Adipocyte (in vitro differentiated cells): ENCODE data around the gene SLC38A7.

ENCODE experiments used
- DNase-seq: peaks from one replicate; pipeline ENCODE4 v3.0.0-alpha.2; 2015; ENCODE audit warnings: low read depth
- H3K27me3 ChIP-seq: replicated peaks from 2 replicates; pipeline ENCODE4 v1.7.0; 2013; ENCODE audit warnings: mild to moderate bottlenecking, low read length, moderate library complexity; ENCODE audit not compliant: control insufficient read depth, insufficient read depth
- H3K36me3 ChIP-seq: 2 replicates; pipeline ENCODE4 v1.7.0; 2013; ENCODE audit warnings: low read length, mild to moderate bottlenecking, moderate library complexity; ENCODE audit not compliant: control insufficient read depth, insufficient read depth, severe bottlenecking
- H3K4me1 ChIP-seq: 2 replicates; pipeline ENCODE4 v1.7.0; 2013; ENCODE audit warnings: mild to moderate bottlenecking, low read length, moderate library complexity; ENCODE audit not compliant: control insufficient read depth, insufficient read depth
- H3K4me3 ChIP-seq: 2 replicates; pipeline ENCODE4 v1.7.0; 2013; ENCODE audit warnings: mild to moderate bottlenecking, low read length, moderate library complexity
- H3K9ac ChIP-seq: 2 replicates; pipeline ENCODE4 v1.7.0; 2013; ENCODE audit warnings: mild to moderate bottlenecking, low read length, moderate library complexity
- H3K9me3 ChIP-seq: 2 replicates; pipeline ENCODE4 v1.7.0; 2013; ENCODE audit warnings: mild to moderate bottlenecking, low read length, moderate library complexity; ENCODE audit not compliant: control insufficient read depth

The SLC38A7 gene

DNA sequence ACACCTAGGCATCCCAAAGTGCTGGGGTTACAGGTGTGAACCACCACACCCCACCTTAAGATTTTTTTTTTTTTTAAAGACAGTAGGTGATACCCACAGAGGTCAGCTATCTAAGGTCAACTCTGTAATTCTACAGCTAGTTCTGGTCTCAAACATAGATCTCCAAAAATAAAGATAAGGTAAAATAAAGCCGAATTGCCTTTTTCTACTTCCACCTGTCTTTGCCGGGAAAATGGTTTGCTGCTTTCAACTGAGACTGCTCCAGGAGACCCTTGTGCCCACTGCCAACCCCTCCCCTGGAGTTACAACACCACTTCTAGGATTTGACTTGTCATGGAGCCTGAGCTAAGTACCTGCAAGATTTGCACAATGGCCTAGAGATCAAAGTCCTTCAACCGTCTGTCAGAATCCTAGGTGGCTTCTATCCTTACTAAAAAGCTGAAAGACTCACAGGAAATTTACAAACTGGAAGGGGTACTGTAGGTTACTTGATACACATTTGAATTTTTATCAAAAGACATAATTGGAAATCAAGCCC, 50.2 kb downstream of the SLC38A7 start:
- H3K36me3 ChIP-seq = no peaks in the 10 kb centered on the region
- peaks cover 11% of the 10 kb centered on the region for H3K4me1 ChIP-seq
- no peaks in the 10 kb centered on the region for H3K27me3 ChIP-seq
- H3K9me3 ChIP-seq = no peaks in the 10 kb centered on the region
- H3K4me3 ChIP-seq = no peak overlapping the region
- no peak overlapping the region for H3K9ac ChIP-seq
- DNase-seq = no peak

- Histone ChIP-seq H3K9me3 (no peaks in the 10 kb centered on the region), H3K4me1 (peaks cover 4% of the 10 kb centered on the region), H3K9ac (peak within 1 kb of the TSS; percentile 99)
Measured at GRCh38 chr16:58629733-58630640, 54.6 kb downstream of the SLC38A7 start, which contains the start of gene CNOT1. TSS of gene CNOT1 (minus strand) at chr16:58629826. CDS start at chr16:58599337, 30,489 bp downstream.

GRCh38 chr16:58628845-58629732, 55.5 kb downstream of the SLC38A7 start:
- no peaks in the 10 kb centered on the region for H3K9me3 ChIP-seq
- H3K4me1 ChIP-seq = peaks cover 4% of the 10 kb centered on the region
- peak overlapping the region; percentile 98 for H3K4me3 ChIP-seq
- H3K36me3 ChIP-seq = peaks cover 9% of the 10 kb centered on the region
- no peaks in the 10 kb centered on the region for H3K27me3 ChIP-seq
- peak; percentile 63 for DNase-seq
- peak overlapping the region; percentile 99 for H3K9ac ChIP-seq

More at GRCh38 chr16:58629733-58630640, 54.6 kb downstream of the SLC38A7 start, which contains the start of gene CNOT1:
- peak within 1 kb of the TSS; percentile 98 for H3K4me3 ChIP-seq
- DNase-seq = peak; percentile 99
- H3K36me3 ChIP-seq = no peaks in the 10 kb centered on the region
- H3K27me3 ChIP-seq = no peaks in the 10 kb centered on the region

DNA sequence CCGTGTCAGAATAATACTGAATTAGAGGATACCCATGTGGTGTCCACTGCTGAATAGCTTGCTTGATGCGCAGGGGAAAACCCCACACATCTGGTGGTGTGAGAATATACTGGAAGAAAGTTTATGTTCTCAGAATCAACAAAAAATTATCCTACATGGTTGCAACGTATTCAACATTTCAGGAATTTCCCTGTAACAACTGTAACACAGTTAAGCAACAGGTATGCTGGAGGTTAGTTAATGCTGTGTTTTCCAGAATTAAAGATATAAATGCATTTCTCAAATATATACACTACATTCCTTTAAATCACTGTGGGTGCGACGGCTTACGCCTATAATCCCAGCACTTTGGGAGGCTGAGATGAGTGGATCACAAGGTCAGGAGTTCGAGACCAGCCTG, 60.4 kb downstream of the SLC38A7 start:
- Histone ChIP-seq H3K4me3 (no peak overlapping the region), H3K4me1 (peaks cover 4% of the 10 kb centered on the region), H3K9ac (no peak overlapping the region), H3K36me3 (peaks cover 48% of the 10 kb centered on the region), H3K9me3 (no peaks in the 10 kb centered on the region), H3K27me3 (no peaks in the 10 kb centered on the region)
- DNase-seq = no peak

GRCh38 chr16:58620396-58620795, 64.2 kb downstream of the SLC38A7 start:
- H3K4me1 ChIP-seq = peaks cover 3% of the 10 kb centered on the region
- H3K9me3 ChIP-seq = no peaks in the 10 kb centered on the region
- no peak for DNase-seq
- H3K36me3 ChIP-seq = peaks cover 75% of the 10 kb centered on the region
- H3K27me3 ChIP-seq = no peaks in the 10 kb centered on the region
- no peak overlapping the region for H3K9ac ChIP-seq
- H3K4me3 ChIP-seq = no peak overlapping the region

DNA sequence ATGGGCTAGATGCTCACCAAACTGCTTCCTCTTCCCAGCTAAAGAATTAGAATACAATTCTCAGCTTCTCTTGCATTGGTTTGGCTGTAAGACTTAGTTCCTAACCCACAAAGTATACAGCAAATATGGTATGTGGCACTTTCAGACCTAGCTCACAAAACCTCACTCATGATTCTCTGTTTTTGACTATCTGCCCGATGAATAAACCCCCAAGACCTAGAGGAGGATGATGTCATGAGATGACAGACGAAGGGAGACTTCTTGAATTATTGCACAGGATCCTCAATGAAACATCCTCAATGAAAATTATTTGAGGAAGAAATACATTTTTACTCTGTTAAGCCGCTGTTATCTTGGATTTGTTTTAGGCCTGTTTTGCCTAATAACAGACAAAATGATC, 69.3 kb downstream of the SLC38A7 start:
- Histone ChIP-seq H3K27me3 (no peaks in the 10 kb centered on the region), H3K9ac (no peak overlapping the region), H3K4me3 (no peak overlapping the region), H3K36me3 (peaks cover 35% of the 10 kb centered on the region), H3K9me3 (no peaks in the 10 kb centered on the region), H3K4me1 (peaks cover 21% of the 10 kb centered on the region)
- DNase-seq = no peak
